Natural killer cell (primary cell): ENCODE results near the gene TUBB4A. TPM values are rescaled to one million over a fixed set of nuclear protein-coding genes. Genes with fewer than 3 reads are reported as not detected.

ENCODE experiments used
- ATAC-seq, 3 donors: fragments of 150-1000 bp in 2 of 3; fragments of 200-7000 bp in 1 of 3; cut with Tn5 transposase; 1 replicate in 1 of 3; 2 replicates in 2 of 3; pipeline ENCODE4 v1.10.0; 2021; ENCODE audit warnings: mild to moderate bottlenecking in 2 of 3, moderate library complexity in 2 of 3
- DNase-seq, 2 donors: peaks; one replicate each; pipeline versions ENCODE4 v3.0.0 to v3.0.0-alpha.2; 2013 to 2021; ENCODE audit warnings: mixed read lengths in 1 of 2
- H3K27ac ChIP-seq: one replicate; pipeline ENCODE4 v1.5.1; 2013; ENCODE audit warnings: mild to moderate bottlenecking, low read length
- H3K27me3 ChIP-seq: one replicate; pipeline ENCODE4 v1.6.1; 2013; ENCODE audit warnings: low read length; ENCODE audit not compliant: control insufficient read depth, insufficient read depth
- H3K36me3 ChIP-seq: one replicate; pipeline ENCODE4 v1.6.1; 2013; ENCODE audit warnings: low read length; ENCODE audit not compliant: control insufficient read depth, insufficient read depth
- H3K4me1 ChIP-seq: one replicate; pipeline ENCODE4 v1.6.1; 2013; ENCODE audit warnings: low read length; ENCODE audit not compliant: control insufficient read depth, insufficient read depth
- H3K4me3 ChIP-seq: one replicate; pipeline ENCODE4 v1.5.1; 2013; ENCODE audit warnings: low read length
- H3K9me3 ChIP-seq: one replicate; pipeline ENCODE4 v1.6.1; 2013; ENCODE audit warnings: low read length; ENCODE audit not compliant: control insufficient read depth, insufficient read depth
- H3K27ac Mint-ChIP-seq, 2 donors: one replicate each; pipeline ENCODE4 v1.8.0; 2022; ENCODE audit warnings: mild to moderate bottlenecking in 2 of 2, mixed read lengths in 2 of 2, moderate library complexity in 1 of 2
- H3K27me3 Mint-ChIP-seq, 2 donors: one replicate each; pipeline ENCODE4 v1.8.0; 2022; ENCODE audit warnings: low read depth in 2 of 2, mixed read lengths in 2 of 2
- H3K36me3 Mint-ChIP-seq: one replicate; pipeline ENCODE4 v1.8.0; 2022; ENCODE audit warnings: mixed read lengths
- H3K4me1 Mint-ChIP-seq, 2 donors: one replicate each; pipeline ENCODE4 v1.8.0; 2022; ENCODE audit warnings: mixed read lengths in 2 of 2
- H3K4me3 Mint-ChIP-seq: one replicate; pipeline ENCODE4 v1.8.0; 2022; ENCODE audit warnings: mild to moderate bottlenecking, moderate library complexity, mixed read lengths
- H3K9me3 Mint-ChIP-seq, 2 donors: one replicate each; pipeline ENCODE4 v1.8.0; 2022; ENCODE audit warnings: mixed read lengths in 2 of 2
- CTCF ChIP-seq: fragments of 200-600 bp; IDR thresholded peaks from one replicate; pipeline ENCODE4 v1.8.0; 2022; ENCODE audit warnings: antibody characterized with exemption
- WGBS: methylation state at CpG from one replicate; pipeline ENCODE4 v1.1.7; 2013; ENCODE audit warnings: missing lambda C conversion rate; ENCODE audit not compliant: insufficient coverage; 5-methylcytosine and 5-hydroxymethylcytosine counted together
- intact Hi-C: fragments of 100-400 bp; cut with micrococcal nuclease; formaldehyde crosslinking; loops from one replicate; pipeline ENCODE4 v1.14.2; 2022
- total RNA-seq, 4 donors: library from RNA; stranded (reverse); fragments of 120-200 nt in 1 of 4; gene quantifications; one replicate each; pipeline versions ENCODE4 v1.2.3 to v1.2.4, GENCODE V29; 2013 to 2022

The TUBB4A gene
- total RNA-seq, 3 donors from 2014 or later (not counting 1 experiment from before 2014, with no cell fraction given), result 0.40 to 2.6 (median 1.8) TPM

- no peak overlapping the region for H3K27ac ChIP-seq
- peak overlapping the region; percentile 95 to 99 for H3K27ac Mint-ChIP-seq
- no peak overlapping the region for H3K4me3 ChIP-seq
These were observed 23.3 kb downstream of the TUBB4A start for GRCh38 chr19:6478815-6479214.

GRCh38 chr19:6476896-6477431 is 25.1 kb downstream of the TUBB4A start:
- Mint-ChIP-seq H3K27me3 (no peaks in the 10 kb centered on the region), H3K4me1 (peaks cover 23 to 24% of the 10 kb centered on the region in 2 donors), H3K9me3 (no peaks in the 10 kb centered on the region), H3K27ac (no peak overlapping the region), H3K4me3 (no peak overlapping the region), H3K36me3 (no peaks in the 10 kb centered on the region)
- Histone ChIP-seq H3K27ac (no peak overlapping the region), H3K4me3 (no peak overlapping the region), H3K36me3 (peaks cover 39% of the 10 kb centered on the region), H3K4me1 (peaks cover 25% of the 10 kb centered on the region), H3K27me3 (no peaks in the 10 kb centered on the region), H3K9me3 (no peaks in the 10 kb centered on the region)
- intact Hi-C loops, result no loop called here
- no peak for TF ChIP-seq CTCF
- DNase-seq, result no peak
- 98% methylated on average over 29 of the region's 29 CpGs for WGBS
- ATAC-seq, result no peak

More at GRCh38 chr19:6478815-6479214, 23.3 kb downstream of the TUBB4A start:
- TF ChIP-seq CTCF, result no peak
- WGBS, result 95% methylated on average over 13 of the region's 13 CpGs
- H3K27me3 ChIP-seq, result no peaks in the 10 kb centered on the region
- peaks cover 39% of the 10 kb centered on the region for H3K36me3 ChIP-seq
- intact Hi-C loops, result no loop called here
- Mint-ChIP-seq H3K4me1 (peaks cover 38 to 42% of the 10 kb centered on the region in 2 donors), H3K36me3 (no peaks in the 10 kb centered on the region), H3K4me3 (no peak overlapping the region), H3K9me3 (no peaks in the 10 kb centered on the region), H3K27me3 (no peaks in the 10 kb centered on the region)
- peaks cover 41% of the 10 kb centered on the region for H3K4me1 ChIP-seq
- H3K9me3 ChIP-seq, result no peaks in the 10 kb centered on the region
- DNase-seq (no peak), ATAC-seq (no peak)

GRCh38 chr19:6476155-6476895 is 25.8 kb downstream of the TUBB4A start:
- intact Hi-C loops, result no loop called here
- no peak overlapping the region for H3K4me3 Mint-ChIP-seq
- H3K27me3 Mint-ChIP-seq, result no peaks in the 10 kb centered on the region
- H3K9me3 Mint-ChIP-seq, result no peaks in the 10 kb centered on the region
- Histone ChIP-seq H3K9me3 (no peaks in the 10 kb centered on the region), H3K27ac (no peak overlapping the region), H3K36me3 (peaks cover 43% of the 10 kb centered on the region), H3K4me1 (peaks cover 21% of the 10 kb centered on the region), H3K4me3 (no peak overlapping the region), H3K27me3 (no peaks in the 10 kb centered on the region)
- H3K36me3 Mint-ChIP-seq, result no peaks in the 10 kb centered on the region
- DNase-seq (peak; percentile 74 to 79), ATAC-seq (peak; percentile 92 to 97 (median 93))
- 91% methylated on average over 33 of the region's 33 CpGs for WGBS
- peaks cover 17 to 18% of the 10 kb centered on the region in 2 donors for H3K4me1 Mint-ChIP-seq
- no peak for TF ChIP-seq CTCF
- H3K27ac Mint-ChIP-seq, result peak overlapping the region; percentile 24 to 41
